SK-N-SH treated with all-trans-retinoic acid at 6 μM for 48 hours (cell line): ENCODE measurements around the gene DNAJC15.

Experiments
- ATAC-seq: fragments of 200-7000 bp; cut with Tn5 transposase; 3 replicates; pipeline ENCODE4 v1.9.1; 2020; ENCODE audit warnings: mild to moderate bottlenecking, moderate library complexity
- ARNTL ChIP-seq: fragments of 450-650 bp; formaldehyde crosslinking; IDR thresholded peaks from 2 replicates; pipeline ENCODE4 v1.5.0; 2020; ENCODE audit warnings: low read depth, mild to moderate bottlenecking, moderate library complexity, borderline replicate concordance
- BACH2 ChIP-seq: fragments of 250-450 bp; sonication (Bioruptor Pico); IDR thresholded peaks from 2 replicates; pipeline ENCODE4 v1.9.0; 2021; ENCODE audit warnings: mild to moderate bottlenecking, borderline replicate concordance
- CREB5 ChIP-seq: fragments of 250-450 bp; sonication (Bioruptor Pico); IDR thresholded peaks from 2 replicates; pipeline ENCODE4 v1.5.1; 2020; ENCODE audit warnings: low read depth, mild to moderate bottlenecking, moderate library complexity
- CSDC2 ChIP-seq: fragments of 250-450 bp; sonication (Bioruptor Pico); IDR thresholded peaks from 2 replicates; pipeline ENCODE4 v1.5.0; 2020; ENCODE audit warnings: mild to moderate bottlenecking, moderate library complexity
- CSRNP3 ChIP-seq: fragments of 250-450 bp; sonication (Bioruptor Pico); IDR thresholded peaks from 2 replicates; pipeline ENCODE4 v1.5.1; 2021; ENCODE audit warnings: mild to moderate bottlenecking, moderate library complexity
- ESRRG ChIP-seq: fragments of 250-450 bp; sonication (Bioruptor Pico); IDR thresholded peaks from 2 replicates; pipeline ENCODE4 v1.6.1; 2021; ENCODE audit warnings: mild to moderate bottlenecking
- GLIS3 ChIP-seq: fragments of 250-450 bp; sonication (Bioruptor Pico); IDR thresholded peaks from 2 replicates; pipeline ENCODE4 v1.5.0; 2020; ENCODE audit warnings: mild to moderate bottlenecking, moderate library complexity
- PATZ1 ChIP-seq: fragments of 250-450 bp; sonication (Bioruptor Pico); IDR thresholded peaks from 2 replicates; pipeline ENCODE4 v1.8.0; 2020; ENCODE audit warnings: mild to moderate bottlenecking, moderate library complexity, borderline replicate concordance
- POU6F1 ChIP-seq: fragments of 250-450 bp; sonication (Bioruptor Pico); IDR thresholded peaks from 2 replicates; pipeline ENCODE4 v1.8.0; 2021; ENCODE audit warnings: low read depth, mild to moderate bottlenecking, moderate library complexity, borderline replicate concordance
- SNAI2 ChIP-seq: fragments of 250-450 bp; sonication (Bioruptor Pico); IDR thresholded peaks from 2 replicates; pipeline ENCODE4 v1.5.0; 2020; ENCODE audit warnings: mild to moderate bottlenecking, moderate library complexity
- TOX ChIP-seq: fragments of 250-450 bp; sonication (Bioruptor Pico); IDR thresholded peaks from 2 replicates; pipeline ENCODE4 v1.8.0; 2021; ENCODE audit warnings: mild to moderate bottlenecking, moderate library complexity, borderline replicate concordance
- TSHZ2 ChIP-seq: fragments of 250-450 bp; sonication (Bioruptor Pico); IDR thresholded peaks from 2 replicates; pipeline ENCODE4 v1.5.0; 2020; ENCODE audit warnings: mild to moderate bottlenecking, moderate library complexity
- ZFP3 ChIP-seq: fragments of 250-450 bp; sonication (Bioruptor Pico); IDR thresholded peaks from 2 replicates; pipeline ENCODE4 v1.5.0; 2020; ENCODE audit warnings: mild to moderate bottlenecking, moderate library complexity
- ZFP30 ChIP-seq: fragments of 450-650 bp; formaldehyde crosslinking; IDR thresholded peaks from 2 replicates; pipeline ENCODE4 v1.5.0; 2022; ENCODE audit warnings: mild to moderate bottlenecking, moderate library complexity
- ZNF565 ChIP-seq: fragments of 450-650 bp; formaldehyde crosslinking; conservative IDR thresholded peaks from 2 replicates; pipeline ENCODE4 v1.5.0; 2020; ENCODE audit warnings: low read depth, mild to moderate bottlenecking, moderate library complexity
- ZNF8 ChIP-seq: fragments of 450-650 bp; formaldehyde crosslinking; IDR thresholded peaks from 2 replicates; pipeline ENCODE4 v1.5.0; 2020; ENCODE audit warnings: mild to moderate bottlenecking, moderate library complexity

The DNAJC15 gene

GRCh38 chr13:43031881-43032280, 8.5 kb downstream of the DNAJC15 start:
- TF ChIP-seq ZFP3 (no peak), CSDC2 (CRISPR knock-in tag) (no peak), TSHZ2 (CRISPR knock-in tag) (no peak), ARNTL (CRISPR knock-in tag) (no peak)
- ATAC-seq, result no peak

- ATAC-seq, result no peak
- no peak for TF ChIP-seq ESRRG (CRISPR knock-in tag)
- TF ChIP-seq ZNF8 (CRISPR knock-in tag), result no peak
- TF ChIP-seq GLIS3, result no peak
- no peak for TF ChIP-seq TOX (CRISPR knock-in tag)
- no peak for TF ChIP-seq POU6F1 (CRISPR knock-in tag)
- no peak for TF ChIP-seq PATZ1 (CRISPR knock-in tag)
- no peak for TF ChIP-seq CSDC2 (CRISPR knock-in tag)
- no peak for TF ChIP-seq CSRNP3 (CRISPR knock-in tag)
- no peak for TF ChIP-seq ZFP30 (CRISPR knock-in tag)
- TF ChIP-seq CREB5 (CRISPR knock-in tag), result no peak
These were observed 9.7 kb downstream of the DNAJC15 start for GRCh38 chr13:43033038-43033437.

GRCh38 chr13:43036351-43037250, 13.2 kb downstream of the DNAJC15 start:
- no peak for ATAC-seq

More at GRCh38 chr13:43036351-43037250, 13.2 kb downstream of the DNAJC15 start:
- TF ChIP-seq PATZ1 (CRISPR knock-in tag) (no peak), CSRNP3 (CRISPR knock-in tag) (no peak), BACH2 (CRISPR knock-in tag) (no peak), ZNF565 (CRISPR knock-in tag) (no peak), ZFP3 (no peak), SNAI2 (CRISPR knock-in tag) (no peak), TSHZ2 (CRISPR knock-in tag) (no peak), POU6F1 (CRISPR knock-in tag) (no peak), ZNF8 (CRISPR knock-in tag) (no peak), TOX (CRISPR knock-in tag) (no peak), ESRRG (CRISPR knock-in tag) (no peak)
